ENCODE data around the gene RXRA.

DNA sequence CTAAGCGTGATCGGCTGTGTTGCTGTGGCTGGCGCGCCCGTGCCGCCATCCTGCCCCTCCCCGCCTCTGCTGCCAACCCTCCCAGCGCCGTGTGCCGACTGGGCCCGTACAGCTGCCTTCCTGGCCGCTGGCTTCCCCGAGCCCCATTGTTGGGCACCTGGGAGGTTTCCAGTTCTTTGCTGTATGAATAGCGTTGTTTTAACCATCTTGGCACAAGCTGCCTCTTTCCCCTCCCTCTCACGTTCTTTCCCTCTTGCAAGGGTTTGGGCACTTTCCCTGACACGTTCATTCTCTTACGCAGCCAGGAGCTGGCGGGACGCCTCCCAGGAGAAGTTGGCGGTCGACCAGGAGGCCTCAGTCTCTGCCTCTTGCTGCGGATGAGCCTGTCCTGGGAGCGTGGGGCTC, 43.1 kb upstream of the RXRA start:
- TF ChIP-seq, protein P1, sequence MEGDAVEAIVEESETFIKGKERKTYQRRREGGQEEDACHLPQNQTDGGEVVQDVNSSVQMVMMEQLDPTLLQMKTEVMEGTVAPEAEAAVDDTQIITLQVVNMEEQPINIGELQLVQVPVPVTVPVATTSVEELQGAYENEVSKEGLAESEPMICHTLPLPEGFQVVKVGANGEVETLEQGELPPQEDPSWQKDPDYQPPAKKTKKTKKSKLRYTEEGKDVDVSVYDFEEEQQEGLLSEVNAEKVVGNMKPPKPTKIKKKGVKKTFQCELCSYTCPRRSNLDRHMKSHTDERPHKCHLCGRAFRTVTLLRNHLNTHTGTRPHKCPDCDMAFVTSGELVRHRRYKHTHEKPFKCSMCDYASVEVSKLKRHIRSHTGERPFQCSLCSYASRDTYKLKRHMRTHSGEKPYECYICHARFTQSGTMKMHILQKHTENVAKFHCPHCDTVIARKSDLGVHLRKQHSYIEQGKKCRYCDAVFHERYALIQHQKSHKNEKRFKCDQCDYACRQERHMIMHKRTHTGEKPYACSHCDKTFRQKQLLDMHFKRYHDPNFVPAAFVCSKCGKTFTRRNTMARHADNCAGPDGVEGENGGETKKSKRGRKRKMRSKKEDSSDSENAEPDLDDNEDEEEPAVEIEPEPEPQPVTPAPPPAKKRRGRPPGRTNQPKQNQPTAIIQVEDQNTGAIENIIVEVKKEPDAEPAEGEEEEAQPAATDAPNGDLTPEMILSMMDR (IDR thresholded peaks at IDR 0.05; ENCODE audit: poor library complexity, severe bottlenecking) = no peak
- TF ChIP-seq RAD21 (conservative IDR thresholded peaks at IDR 0.05) (no peak), POLR2AphosphoS5 (IDR thresholded peaks at IDR 0.05) (no peak), EZH2 (IDR thresholded peaks at IDR 0.05; ENCODE audit: borderline replicate concordance, insufficient read depth, low read length, poor library complexity, severe bottlenecking) (no peak), EP300 (conservative IDR thresholded peaks at IDR 0.05; ENCODE audit: poor library complexity, severe bottlenecking) (no peak)
